ENCODE measurements around the gene LTBP1.

Gene LTBP1

GRCh38 chr2:33350632-33351031 lies 403.9 kb downstream of the LTBP1 start:
- TF ChIP-seq, protein P1, sequence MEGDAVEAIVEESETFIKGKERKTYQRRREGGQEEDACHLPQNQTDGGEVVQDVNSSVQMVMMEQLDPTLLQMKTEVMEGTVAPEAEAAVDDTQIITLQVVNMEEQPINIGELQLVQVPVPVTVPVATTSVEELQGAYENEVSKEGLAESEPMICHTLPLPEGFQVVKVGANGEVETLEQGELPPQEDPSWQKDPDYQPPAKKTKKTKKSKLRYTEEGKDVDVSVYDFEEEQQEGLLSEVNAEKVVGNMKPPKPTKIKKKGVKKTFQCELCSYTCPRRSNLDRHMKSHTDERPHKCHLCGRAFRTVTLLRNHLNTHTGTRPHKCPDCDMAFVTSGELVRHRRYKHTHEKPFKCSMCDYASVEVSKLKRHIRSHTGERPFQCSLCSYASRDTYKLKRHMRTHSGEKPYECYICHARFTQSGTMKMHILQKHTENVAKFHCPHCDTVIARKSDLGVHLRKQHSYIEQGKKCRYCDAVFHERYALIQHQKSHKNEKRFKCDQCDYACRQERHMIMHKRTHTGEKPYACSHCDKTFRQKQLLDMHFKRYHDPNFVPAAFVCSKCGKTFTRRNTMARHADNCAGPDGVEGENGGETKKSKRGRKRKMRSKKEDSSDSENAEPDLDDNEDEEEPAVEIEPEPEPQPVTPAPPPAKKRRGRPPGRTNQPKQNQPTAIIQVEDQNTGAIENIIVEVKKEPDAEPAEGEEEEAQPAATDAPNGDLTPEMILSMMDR (IDR thresholded peaks at IDR 0.05; ENCODE audit: borderline replicate concordance, control extremely low read depth, extremely low read depth, insufficient read depth, missing control alignments), result no peak
- no peak for DNase-seq (ENCODE audit: low spot score)
- in situ Hi-C loops (cut with MboI; ENCODE audit: low sequenced_read_pairs, unreplicated experiment), result no loop called here

DNA sequence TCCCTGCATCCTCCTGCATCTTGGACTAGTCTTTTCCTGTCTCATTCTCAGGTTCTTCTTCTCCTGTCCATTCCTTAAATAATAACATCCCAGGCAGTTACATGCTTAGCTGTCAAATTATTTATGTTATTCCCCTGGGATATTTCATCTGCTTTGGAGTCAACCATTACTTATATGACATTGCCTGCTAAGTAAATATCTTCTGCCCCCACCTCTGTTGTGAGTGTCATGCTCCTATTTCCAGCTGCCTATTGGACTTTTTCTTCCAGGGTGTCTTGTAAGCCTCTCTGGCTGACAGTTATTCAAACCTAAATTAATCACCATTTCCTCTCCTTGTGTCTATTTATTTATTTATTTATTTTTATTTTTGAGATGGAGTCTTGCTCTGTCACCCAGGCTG lies 405.0 kb downstream of the LTBP1 start:
- TF ChIP-seq, protein P1 (IDR thresholded peaks at IDR 0.05; ENCODE audit: borderline replicate concordance, control extremely low read depth, extremely low read depth, insufficient read depth, missing control alignments), result no peak
- in situ Hi-C loops (cut with MboI; ENCODE audit: low sequenced_read_pairs, unreplicated experiment), result no loop called here
- DNase-seq (ENCODE audit: low spot score), result no peak

DNA sequence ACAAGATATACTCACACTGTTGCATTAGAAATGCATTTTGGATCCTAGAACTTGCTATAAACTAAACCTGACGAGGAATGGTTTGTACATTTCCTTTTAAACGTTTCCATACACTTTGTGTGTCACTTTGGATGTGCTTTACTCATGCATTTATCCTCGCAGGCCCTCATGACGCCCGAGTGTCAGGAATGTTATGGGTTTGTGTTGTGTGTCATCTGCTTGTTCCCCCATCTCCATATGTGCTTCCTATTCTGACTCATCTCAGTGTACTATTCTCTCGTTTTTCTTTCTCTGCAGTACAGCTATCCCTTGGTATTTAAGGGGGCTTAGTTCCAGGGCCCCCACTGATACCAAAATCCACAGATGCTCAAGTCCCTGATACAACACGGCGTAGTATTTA lies 408.2 kb downstream of the LTBP1 start:
- TF ChIP-seq, protein P1 (IDR thresholded peaks at IDR 0.05; ENCODE audit: borderline replicate concordance, control extremely low read depth, extremely low read depth, insufficient read depth, missing control alignments), result no peak
- in situ Hi-C loops (cut with MboI; ENCODE audit: low sequenced_read_pairs, unreplicated experiment), result no loop called here
- DNase-seq (ENCODE audit: low spot score), result no peak

DNA sequence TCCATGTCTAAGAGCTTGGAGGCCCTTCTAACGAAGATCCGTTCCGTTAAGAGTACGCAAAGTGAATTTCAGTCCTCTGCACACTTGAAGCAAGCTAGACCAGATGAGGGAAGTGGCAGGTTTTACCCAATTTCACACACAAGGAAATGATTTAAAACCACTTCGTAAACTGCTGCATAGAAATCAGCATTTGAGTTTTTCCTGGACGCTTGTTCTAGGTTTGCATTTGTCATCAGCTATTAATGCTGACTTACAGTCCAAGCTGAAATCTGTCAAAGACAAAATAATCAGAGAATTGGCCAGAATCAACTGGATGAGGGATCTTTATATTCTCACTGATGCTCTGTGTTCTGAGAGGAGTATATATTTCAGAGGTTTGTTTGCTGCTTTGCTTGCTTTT lies 412.1 kb downstream of the LTBP1 start:
- TF ChIP-seq, protein P1 (IDR thresholded peaks at IDR 0.05; ENCODE audit: borderline replicate concordance, control extremely low read depth, extremely low read depth, insufficient read depth, missing control alignments), result no peak
- in situ Hi-C loops (cut with MboI; ENCODE audit: low sequenced_read_pairs, unreplicated experiment), result no loop called here
- DNase-seq (ENCODE audit: low spot score), result no peak

DNA sequence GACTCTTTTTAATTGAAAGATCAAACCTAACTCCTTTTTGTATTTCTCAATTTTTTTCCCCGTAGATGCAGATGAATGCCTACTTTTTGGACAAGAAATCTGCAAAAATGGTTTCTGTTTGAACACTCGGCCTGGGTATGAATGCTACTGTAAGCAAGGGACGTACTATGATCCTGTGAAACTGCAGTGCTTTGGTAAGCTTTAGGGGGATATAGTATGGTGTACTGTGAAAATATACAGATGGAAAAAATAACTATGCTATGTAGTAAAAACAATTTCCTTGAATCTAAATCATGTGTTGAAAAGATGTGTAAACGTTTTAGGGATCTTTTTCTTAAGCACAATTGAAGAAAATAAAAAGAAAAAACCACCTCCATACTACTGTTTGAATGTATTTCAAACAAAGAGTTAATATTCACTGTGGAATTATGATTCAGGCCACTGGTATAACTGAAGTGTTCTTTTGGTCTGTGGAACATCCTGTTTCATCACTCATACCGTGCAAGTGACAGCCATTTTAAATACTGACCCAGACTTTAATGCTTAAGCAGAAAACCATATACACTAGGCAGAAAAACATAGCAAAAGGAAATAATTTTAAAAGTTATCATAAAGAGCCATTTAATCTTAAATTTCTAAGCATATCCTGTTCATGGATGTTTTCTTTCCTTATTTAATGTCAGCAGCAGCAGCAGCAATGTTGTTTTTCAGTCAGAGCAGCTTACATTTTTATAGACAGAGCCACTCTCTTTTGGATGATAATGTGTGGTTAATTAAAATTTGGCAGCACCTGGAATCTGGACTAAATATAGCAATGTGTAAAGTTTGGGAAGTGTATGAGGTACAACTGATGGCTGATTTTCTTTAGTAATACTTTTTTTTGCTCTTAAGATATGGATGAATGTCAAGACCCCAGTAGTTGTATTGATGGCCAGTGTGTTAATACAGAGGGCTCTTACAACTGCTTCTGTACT lies 416.9 kb downstream of the LTBP1 start:
- TF ChIP-seq, protein P1 (IDR thresholded peaks at IDR 0.05; ENCODE audit: borderline replicate concordance, control extremely low read depth, extremely low read depth, insufficient read depth, missing control alignments), result no peak
- DNase-seq (ENCODE audit: low spot score), result no peak
- in situ Hi-C loops (cut with MboI; ENCODE audit: low sequenced_read_pairs, unreplicated experiment), result no loop called here

- TF ChIP-seq, protein P1 (IDR thresholded peaks at IDR 0.05; ENCODE audit: borderline replicate concordance, control extremely low read depth, extremely low read depth, insufficient read depth, missing control alignments), result no peak
- in situ Hi-C loops (cut with MboI; ENCODE audit: low sequenced_read_pairs, unreplicated experiment), result no loop called here
- DNase-seq (ENCODE audit: low spot score), result no peak
Observed at GRCh38 chr2:33365264-33365970, 418.7 kb downstream of the LTBP1 start.

All from GM13976 (cell line).